ENCODE results near the gene PES1.

GRCh38 chr22:30612789-30613188, 21.1 kb upstream of the PES1 start:
- TF ChIP-seq CTCF (IDR thresholded peaks at IDR 0.05; ENCODE audit: extremely low read depth in 1 of 2, insufficient read depth in 1 of 2, low read depth in 1 of 2, low read length in 2 of 2) = no peak
- TF ChIP-seq POLR2A (IDR thresholded peaks at IDR 0.05; ENCODE audit: low read depth, low read length) = no peak
- no peak for TF ChIP-seq EZH2 (IDR thresholded peaks at IDR 0.05; ENCODE audit: borderline replicate concordance, low read depth, low read length, severe bottlenecking)
- TF ChIP-seq MYC (IDR thresholded peaks at IDR 0.05; ENCODE audit: low read depth, low read length) = no peak
- no peak for TF ChIP-seq MAX (IDR thresholded peaks at IDR 0.05; ENCODE audit: insufficient read depth, insufficient read length)
- no peak for TF ChIP-seq POLR2AphosphoS5 (IDR thresholded peaks at IDR 0.05; ENCODE audit: insufficient read depth, low read depth, low read length)
- no peak for TF ChIP-seq GATA2 (IDR thresholded peaks at IDR 0.05; ENCODE audit: insufficient read depth, insufficient read length, low read depth, low read length)
- TF ChIP-seq FOS (IDR thresholded peaks at IDR 0.05; ENCODE audit: borderline replicate concordance, insufficient read depth, low read length) = no peak

Measured in endothelial cell of umbilical vein (primary cell).